EL (cell line): Measurements from ENCODE around the gene WBP4.
"Not testable (repeated sequence)": the region's sequence is repeated elsewhere in the genome, so short reads cannot be mapped to it uniquely, and the experiment has no call there.

Experiments
- DNase-seq: peaks from one replicate; pipeline ENCODE4 v3.0.0-alpha.2; 2016

The WBP4 gene

DNA sequence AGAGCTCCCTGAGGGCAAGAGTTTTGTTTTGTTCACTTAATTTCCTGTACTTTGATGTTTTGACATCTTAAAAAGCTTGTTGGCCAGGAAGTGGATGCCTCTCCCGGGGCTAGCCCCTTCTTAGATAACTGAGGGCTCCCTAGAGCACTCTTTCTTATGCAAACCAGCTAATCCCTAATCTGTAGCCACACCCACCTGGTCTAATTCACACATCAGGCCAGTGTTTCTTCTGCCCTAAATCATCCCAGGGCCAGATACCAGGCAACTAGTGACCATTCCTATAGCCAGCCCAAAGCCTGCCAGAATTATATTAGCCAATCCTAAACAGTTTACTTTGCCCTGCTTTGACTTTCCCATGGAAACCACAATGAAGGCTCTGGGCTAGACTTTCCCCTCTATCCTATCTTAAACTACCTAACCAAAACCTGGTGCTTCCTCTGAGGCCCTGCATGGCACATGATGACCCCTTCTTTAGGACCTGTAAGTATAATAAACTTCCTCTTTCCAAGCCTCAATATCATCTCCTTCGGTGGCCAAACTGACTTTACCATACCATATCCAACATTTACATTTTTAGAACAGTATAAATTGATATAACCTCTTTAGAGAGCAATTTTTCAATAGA lies 24.8 kb downstream of the WBP4 start:
- DNase-seq = no peak

DNA sequence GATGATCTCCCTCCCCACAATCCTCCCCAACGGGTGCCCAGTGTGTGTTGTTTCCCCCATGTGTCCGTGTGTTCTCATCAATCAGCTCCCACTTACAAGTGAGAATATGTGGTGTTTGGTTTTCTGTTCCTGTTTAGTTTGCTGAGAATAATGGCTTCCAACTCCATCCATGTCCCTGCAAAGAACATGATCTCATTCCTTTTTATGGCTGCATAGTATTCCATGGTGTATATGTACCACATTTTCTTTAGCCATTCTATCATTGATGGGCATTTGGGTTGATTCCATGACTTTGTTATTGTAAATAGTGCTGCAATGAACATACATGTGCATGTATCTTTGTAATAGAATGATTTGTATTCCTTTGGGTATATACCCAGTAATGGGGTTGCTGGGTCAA lies 34.4 kb downstream of the WBP4 start:
- DNase-seq = not testable (repeated sequence)

DNA sequence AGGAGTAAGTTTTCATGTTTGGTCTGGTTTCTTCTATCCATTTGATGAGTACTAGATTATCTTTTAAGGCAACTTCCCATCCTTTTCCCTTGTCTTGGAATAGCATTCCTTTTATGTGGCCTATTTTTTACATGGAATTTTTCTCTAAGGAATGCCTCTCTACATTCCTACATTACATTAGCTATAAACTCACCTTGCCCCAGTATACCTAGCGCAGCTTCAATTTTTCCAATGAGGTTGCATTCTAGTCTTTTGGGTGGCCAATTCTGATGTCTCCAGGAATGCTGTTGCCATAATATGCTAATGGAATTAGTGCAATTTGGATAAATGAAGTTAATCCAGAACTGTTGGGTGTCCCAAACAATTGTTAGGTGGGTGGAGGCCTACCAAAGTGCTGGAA lies 37.5 kb downstream of the WBP4 start:
- DNase-seq = no peak

DNA sequence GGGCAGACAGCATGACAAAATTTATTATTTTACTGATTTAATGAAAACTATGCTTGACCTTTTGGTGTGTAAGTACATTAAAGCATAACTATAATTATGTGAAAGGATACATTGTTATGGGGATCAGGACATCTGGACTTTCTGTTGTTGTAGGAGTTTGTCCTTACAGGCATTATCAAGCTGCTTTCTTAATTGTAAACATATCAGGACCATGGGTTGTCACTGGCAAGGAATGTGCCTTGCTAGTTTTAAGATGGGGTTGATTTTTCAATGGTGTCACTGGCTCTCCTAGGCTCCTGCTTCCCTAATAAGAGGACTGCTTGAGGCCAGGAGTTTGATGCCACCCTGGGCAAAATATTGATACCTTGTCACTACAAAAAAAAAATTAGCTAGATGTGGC lies 38.7 kb downstream of the WBP4 start:
- no peak for DNase-seq

DNA sequence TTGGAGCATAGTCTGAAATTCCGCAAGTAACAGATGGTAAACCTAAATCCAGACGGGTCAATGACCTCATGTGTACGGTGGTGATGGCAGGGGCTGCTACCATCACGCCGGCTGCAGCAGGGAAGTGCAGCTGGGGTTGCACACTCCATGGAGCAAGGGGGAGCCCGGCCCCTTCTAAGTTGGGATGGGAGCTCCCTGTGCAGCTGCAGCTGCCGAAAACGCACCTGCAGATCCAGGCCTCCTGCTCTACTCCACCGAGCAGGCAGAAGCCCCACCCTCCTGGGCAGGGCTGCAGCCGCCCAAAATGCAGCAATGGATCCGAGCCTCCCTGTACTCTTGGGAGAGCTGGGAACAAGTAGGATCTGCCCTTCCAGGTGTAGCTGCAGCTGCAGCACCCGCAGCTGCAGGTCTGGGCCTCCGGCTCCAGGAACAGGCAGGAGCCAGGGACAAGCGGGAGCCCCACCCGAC lies 45.8 kb downstream of the WBP4 start:
- no peak for DNase-seq

DNA sequence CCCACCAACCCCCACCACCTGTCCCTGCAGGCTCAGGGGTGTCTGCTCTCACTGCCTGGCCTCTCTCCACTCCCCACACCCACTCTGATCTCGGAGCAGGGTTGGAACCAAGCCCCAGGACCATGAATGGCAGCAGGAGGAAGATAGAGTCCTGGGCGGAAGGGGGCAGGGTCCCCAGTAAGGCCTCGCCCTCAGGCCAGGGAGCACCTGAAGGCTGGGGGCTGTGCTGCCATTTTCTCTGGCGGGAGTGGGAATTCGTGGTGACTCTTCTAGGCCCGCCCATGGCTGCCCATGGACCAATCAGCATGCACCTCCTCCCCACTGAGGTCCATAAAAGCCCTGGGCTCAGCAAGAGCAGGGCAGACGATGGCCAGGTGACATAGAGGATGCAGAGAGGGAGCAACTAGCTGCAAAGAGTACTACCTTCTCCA lies 46.3 kb downstream of the WBP4 start:
- no peak for DNase-seq

DNA sequence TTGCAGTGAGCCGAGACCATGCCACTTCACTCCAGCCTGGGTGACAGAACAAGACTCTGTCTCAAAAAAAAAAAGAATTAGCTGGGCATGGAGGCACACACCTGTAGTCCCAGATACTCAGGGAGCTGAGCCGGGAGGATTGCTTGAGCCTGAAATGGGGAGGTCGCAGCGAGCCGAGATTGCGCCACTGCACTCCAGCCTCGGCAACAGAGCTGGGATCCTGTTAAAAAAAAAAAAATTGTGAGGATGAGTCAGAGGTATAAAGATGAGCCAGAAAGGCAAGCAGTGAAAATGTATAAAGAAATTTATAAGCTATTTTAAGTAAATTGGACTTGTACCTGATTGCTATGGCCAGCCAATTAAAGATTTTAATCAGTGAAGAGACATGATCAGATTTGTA lies 50.1 kb downstream of the WBP4 start:
- peak; percentile 40 for DNase-seq

DNA sequence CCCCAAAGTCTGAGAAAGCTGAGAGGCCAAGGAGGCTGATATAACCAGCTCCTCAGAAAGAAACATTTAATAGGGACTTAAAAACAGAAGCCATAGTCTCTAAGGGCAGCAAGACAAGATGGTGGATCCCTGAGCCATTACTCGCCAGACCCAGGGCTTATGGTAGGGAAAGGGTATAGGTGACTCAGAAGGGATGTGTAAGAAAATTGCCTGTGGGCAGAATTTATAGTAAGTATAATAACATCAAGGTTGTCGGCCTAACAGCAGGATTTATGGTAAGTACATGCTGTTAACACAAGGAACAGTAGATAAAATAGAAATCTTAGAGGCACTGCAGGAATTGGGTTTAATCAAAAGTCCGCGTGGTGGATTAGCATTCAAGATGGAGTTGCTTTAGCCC lies 56.6 kb downstream of the WBP4 start:
- DNase-seq = no peak

DNA sequence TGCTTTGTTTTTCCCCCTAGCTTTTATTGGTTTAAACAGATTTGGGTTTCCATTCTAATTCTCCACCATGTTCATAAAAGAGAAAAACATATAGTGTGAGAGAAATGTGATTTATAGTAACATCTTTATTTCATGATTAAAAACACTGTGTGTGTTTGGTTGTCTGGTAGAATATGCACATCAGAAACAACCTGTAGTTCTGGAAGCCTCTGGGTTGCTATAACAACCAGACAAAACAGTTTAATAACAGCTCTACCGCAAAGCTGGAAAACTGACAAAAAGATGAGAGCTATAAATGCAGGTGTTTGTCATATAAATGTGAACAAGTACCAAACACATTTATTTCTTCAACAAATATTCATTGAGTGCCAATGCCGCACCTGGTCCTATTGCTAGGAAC lies 61.5 kb downstream of the WBP4 start:
- DNase-seq = no peak

DNA sequence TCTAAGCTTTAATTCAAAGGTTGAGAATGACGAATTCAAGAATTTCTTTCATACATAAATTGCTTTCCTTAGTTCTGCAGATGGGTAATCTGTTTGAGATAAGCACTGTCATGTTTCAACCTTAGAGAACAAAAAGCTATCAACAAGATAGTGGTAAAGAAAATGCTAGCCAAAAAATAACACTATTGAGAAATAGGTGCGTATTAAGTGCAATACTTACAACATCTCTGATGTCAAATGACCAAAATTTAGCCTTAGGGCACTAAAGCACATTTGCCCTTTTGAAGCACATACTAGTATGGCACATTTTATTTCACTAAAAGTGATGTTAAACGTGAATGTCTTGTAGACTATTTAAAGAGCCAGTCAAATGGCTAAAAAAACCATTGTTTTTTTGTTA lies 66.4 kb downstream of the WBP4 start:
- DNase-seq = no peak

DNA sequence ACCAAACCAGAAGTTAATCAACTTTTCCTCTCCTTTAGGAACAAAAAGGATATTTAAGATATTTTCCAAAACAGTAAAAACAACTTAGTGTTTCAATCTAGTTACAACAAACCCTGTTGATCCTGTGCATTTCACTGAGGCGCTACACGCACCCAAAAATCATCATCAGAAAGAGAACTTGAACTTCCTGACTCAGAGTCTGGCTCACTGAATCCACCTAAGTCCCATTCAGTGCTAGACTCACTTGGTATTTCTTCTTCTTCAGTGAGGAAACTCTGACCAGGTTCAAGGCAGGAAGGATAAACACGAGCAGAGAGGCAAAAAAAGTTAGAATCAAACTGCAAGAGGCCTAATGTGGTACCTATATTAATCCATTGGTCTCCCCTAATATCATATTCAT lies 69.0 kb downstream of the WBP4 start:
- no peak for DNase-seq

DNA sequence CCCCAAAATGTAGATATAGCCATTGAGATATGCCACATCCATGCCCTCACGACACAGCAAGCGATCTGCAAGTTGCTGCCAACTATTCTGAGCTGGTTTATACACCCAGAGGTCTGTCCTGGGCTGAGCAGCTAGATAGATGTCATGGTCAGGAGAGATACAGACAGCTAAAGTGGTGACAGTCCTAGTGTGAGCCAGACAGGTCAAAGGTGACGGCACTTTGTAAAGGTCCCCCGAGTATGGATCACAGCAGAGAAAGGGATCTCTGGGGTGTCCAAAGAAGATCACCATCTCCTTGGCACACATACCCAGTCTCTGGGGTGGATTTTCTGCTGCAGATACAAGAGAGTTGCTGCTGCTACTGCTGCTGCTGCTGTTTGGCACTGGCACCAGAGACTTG lies 69.9 kb downstream of the WBP4 start:
- not testable (repeated sequence) for DNase-seq

DNA sequence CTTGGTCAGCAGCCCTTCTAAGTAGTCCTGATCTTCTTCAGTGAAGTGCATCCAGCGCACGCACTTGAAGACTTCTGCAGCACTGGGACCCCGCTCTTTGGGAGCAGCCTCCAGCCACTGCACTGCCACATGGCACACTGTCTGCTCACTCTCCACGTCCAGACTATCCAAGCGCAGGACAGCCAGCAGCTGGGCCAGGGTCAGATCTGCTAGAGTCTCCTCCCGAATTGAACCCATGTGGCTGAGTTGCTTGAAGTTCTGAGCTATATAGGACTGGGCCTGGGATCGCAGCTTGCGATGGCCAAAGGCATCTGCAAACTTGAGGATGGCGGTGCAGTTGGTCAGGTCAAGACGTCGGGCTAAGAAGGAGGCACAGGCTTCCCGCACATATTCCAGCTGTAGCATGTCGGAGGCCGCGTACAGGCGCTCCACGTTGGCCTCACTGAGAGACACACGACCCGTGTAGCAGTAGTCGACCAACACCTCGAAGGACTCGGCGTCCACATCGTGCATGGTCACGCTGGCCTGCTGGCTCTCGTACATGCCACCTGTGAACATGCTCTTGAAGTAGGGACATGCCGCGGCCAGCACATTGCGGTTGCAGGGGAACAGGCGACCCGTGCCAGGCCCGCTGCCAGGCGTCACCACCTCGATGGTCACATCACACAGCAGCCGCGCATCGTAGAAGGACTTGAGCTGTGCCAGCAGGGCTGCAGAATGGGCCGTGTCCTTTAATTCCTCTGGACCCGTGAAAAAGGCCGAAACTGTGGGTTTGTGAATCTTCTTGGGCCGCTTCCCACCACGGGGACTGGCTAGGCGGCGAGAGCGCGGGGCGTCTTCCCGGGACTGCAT lies 70.6 kb downstream of the WBP4 start:
- not testable (repeated sequence) for DNase-seq

DNA sequence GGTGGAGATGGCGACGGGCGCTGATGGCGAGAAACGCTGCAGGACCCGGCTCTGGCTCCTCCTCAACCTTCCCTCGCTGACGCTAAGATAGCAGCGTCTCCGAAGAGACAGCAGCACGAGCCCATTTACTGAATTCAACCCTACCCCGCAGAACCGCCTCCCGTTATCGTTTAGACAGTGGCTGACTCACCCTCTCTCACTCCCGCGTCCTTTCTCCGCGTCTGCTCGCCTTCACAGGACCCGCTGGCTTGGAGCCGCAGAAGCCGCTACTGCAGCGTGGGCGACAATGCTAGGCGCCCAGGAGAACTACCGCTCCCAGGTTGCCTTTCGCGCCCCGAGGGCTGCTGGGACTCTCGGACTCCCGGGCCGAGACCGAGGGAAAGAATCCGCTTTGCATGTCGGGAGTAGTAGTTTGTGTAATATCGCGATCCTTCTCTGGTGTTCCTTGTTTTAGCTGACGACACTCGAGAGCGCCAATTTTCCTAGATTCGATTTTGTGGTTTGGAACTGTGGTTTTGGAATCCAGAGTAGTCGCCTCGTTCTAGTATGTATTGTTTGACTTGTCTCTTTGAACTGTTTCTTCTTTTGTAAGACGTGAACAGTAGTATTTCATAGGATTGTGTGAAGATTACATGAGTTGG lies 71.3 kb downstream of the WBP4 start, which contains the start of gene KBTBD6:
KBTBD6 (minus strand) TSS at position 291 of the 641 bp plus-strand sequence. CDS start 291 bp downstream, outside the sequence.
- peak; percentile 99 for DNase-seq
